ENCODE results near the gene CCDC183. TPM values are rescaled to one million over a fixed set of nuclear protein-coding genes. Genes with fewer than 3 reads are reported as not detected.

CCDC183 gene
- total and polyA plus RNA-seq, 8 donors, result 2.4 to 10.7 (median 3.1) TPM

- Histone ChIP-seq H3K4me1 (peaks cover 30 to 31% (median 31%) of the 10 kb centered on the region in 3 donors), H3K4me3 (no peak overlapping the region), H3K27ac (peak overlapping the region; percentile 46 to 76 (median 58)), H3K36me3 (peaks cover 0 to 18% (median 9%) of the 10 kb centered on the region in 3 donors), H3K9me3 (no peaks in the 10 kb centered on the region), H3K27me3 (no peaks in the 10 kb centered on the region)
- no peak for ATAC-seq
- peak in 5 of 6 donors; percentile 35 to 83 (median 64) for DNase-seq
- FAIRE-seq, result no peak
- intact Hi-C loops (cut with DNase I), result no loop called here
- 72 to 76% methylated on average over 18 to 19 of the region's 19 CpGs for WGBS, 2 donors
- no peak for TF ChIP-seq CTCF (IDR thresholded peaks at IDR 0.05)
These were observed 61.0 kb downstream of the CCDC183 start for GRCh38 chr9:136857166-136857565.

Small RNA genes within 50 kb of the gene (microRNA-seq; reads per million reads assigned to microRNA genes)
- gene MIR4292 (0 reads per million in 2 donors), gene MIR6722 (0 reads per million in 2 donors)

Other genes starting within 250 kb of the CCDC183 start
- 10 to 100 TPM in 5 of 6 donors, 1 to 10 TPM in 1; 8.6 to 21.2 (median 13.1) TPM for gene EGFL7, start 133.4 kb upstream of the CCDC183 start, total RNA-seq
- gene EGFL7, start 133.4 kb upstream of the CCDC183 start, polyA plus RNA-seq, result 100 to 1,000 TPM; 111 to 134 TPM
- gene AGPAT2, start 108.9 kb upstream of the CCDC183 start, total RNA-seq, result 100 to 1,000 TPM in 1 of 6 donors, 10 to 100 TPM in 5; 57.0 to 105 (median 69.5) TPM
- 100 to 1,000 TPM in 1 of 2 donors, 10 to 100 TPM in 1; 94.2 to 158 TPM for gene AGPAT2, start 108.9 kb upstream of the CCDC183 start, polyA plus RNA-seq
- 1 to 10 TPM; 4.3 to 7.5 (median 5.8) TPM for gene DIPK1B, start 83.8 kb upstream of the CCDC183 start, total RNA-seq
- 10 to 100 TPM; 13.2 to 32.3 TPM for gene DIPK1B, start 83.8 kb upstream of the CCDC183 start, polyA plus RNA-seq
- 1 to 10 TPM in 4 of 6 donors, under 1 TPM in 2; 0.16 to 1.7 (median 1.4) TPM for gene LCN10, start 53.4 kb upstream of the CCDC183 start, total RNA-seq
- 10 to 100 TPM; 12.4 to 54.0 TPM for gene LCN10, start 53.4 kb upstream of the CCDC183 start, polyA plus RNA-seq
- gene LCN6, start 47.8 kb upstream of the CCDC183 start, total RNA-seq, result 1 to 10 TPM in 4 of 6 donors, not detected in 2; 1.1 to 5.2 (median 3.2) TPM
- 10 to 100 TPM; 13.0 to 25.6 TPM for gene LCN6, start 47.8 kb upstream of the CCDC183 start, polyA plus RNA-seq
- not detected for gene LCN8, start 38.1 kb upstream of the CCDC183 start, total RNA-seq
- not detected for gene LCN8, start 38.1 kb upstream of the CCDC183 start, polyA plus RNA-seq
- gene LCN15, start 31.8 kb upstream of the CCDC183 start, total RNA-seq, result not detected
- gene LCN15, start 31.8 kb upstream of the CCDC183 start, polyA plus RNA-seq, result not detected
- gene TMEM141, start 5.0 kb upstream of the CCDC183 start, total RNA-seq, result 10 to 100 TPM; 29.2 to 53.1 (median 34.2) TPM
- gene TMEM141, start 5.0 kb upstream of the CCDC183 start, polyA plus RNA-seq, result 100 to 1,000 TPM in 1 of 2 donors, 10 to 100 TPM in 1; 84.5 to 104 TPM
- gene RABL6, start 11.6 kb downstream of the CCDC183 start, total RNA-seq, result 10 to 100 TPM; 50.7 to 76.5 (median 60.4) TPM
- gene RABL6, start 11.6 kb downstream of the CCDC183 start, polyA plus RNA-seq, result 100 to 1,000 TPM in 1 of 2 donors, 10 to 100 TPM in 1; 98.0 to 119 TPM
- 1 to 10 TPM; 2.9 to 5.5 (median 4.2) TPM for gene AJM1, start 46.1 kb downstream of the CCDC183 start, total RNA-seq
- 10 to 100 TPM in 1 of 2 donors, 1 to 10 TPM in 1; 9.0 to 11.7 TPM for gene AJM1, start 46.1 kb downstream of the CCDC183 start, polyA plus RNA-seq
- gene PHPT1, start 53.1 kb downstream of the CCDC183 start, total RNA-seq, result 10 to 100 TPM; 75.2 to 95.5 (median 79.0) TPM
- 100 to 1,000 TPM; 180 to 189 TPM for gene PHPT1, start 53.1 kb downstream of the CCDC183 start, polyA plus RNA-seq
- 10 to 100 TPM in 1 of 6 donors, 1 to 10 TPM in 5; 3.0 to 13.3 (median 4.8) TPM for gene MAMDC4, start 56.0 kb downstream of the CCDC183 start, total RNA-seq
- 10 to 100 TPM; 28.7 to 38.6 TPM for gene MAMDC4, start 56.0 kb downstream of the CCDC183 start, polyA plus RNA-seq
- gene EDF1, start 70.0 kb downstream of the CCDC183 start, total RNA-seq, result 100 to 1,000 TPM; 230 to 422 (median 268) TPM
- 100 to 1,000 TPM; 443 to 612 TPM for gene EDF1, start 70.0 kb downstream of the CCDC183 start, polyA plus RNA-seq
- gene TRAF2, start 90.2 kb downstream of the CCDC183 start, total RNA-seq, result 10 to 100 TPM in 1 of 6 donors, 1 to 10 TPM in 5; 4.8 to 13.4 (median 6.9) TPM
- gene TRAF2, start 90.2 kb downstream of the CCDC183 start, polyA plus RNA-seq, result 10 to 100 TPM; 14.4 TPM
- gene FBXW5, start 148.4 kb downstream of the CCDC183 start, total RNA-seq, result 10 to 100 TPM; 56.2 to 80.2 (median 60.4) TPM
- 100 to 1,000 TPM; 112 to 117 TPM for gene FBXW5, start 148.4 kb downstream of the CCDC183 start, polyA plus RNA-seq
- 1 to 10 TPM in 1 of 6 donors, under 1 TPM in 4, not detected in 1; 0.24 to 1.2 (median 0.43) TPM for gene C8G, start 148.9 kb downstream of the CCDC183 start, total RNA-seq
- gene C8G, start 148.9 kb downstream of the CCDC183 start, polyA plus RNA-seq, result 1 to 10 TPM in 1 of 2 donors, under 1 TPM in 1; 0.84 to 5.0 TPM
- gene LCN12, start 155.9 kb downstream of the CCDC183 start, total RNA-seq, result 1 to 10 TPM in 5 of 6 donors, under 1 TPM in 1; 0.57 to 7.6 (median 3.0) TPM
- 10 to 100 TPM in 1 of 2 donors, 1 to 10 TPM in 1; 9.0 to 16.5 TPM for gene LCN12, start 155.9 kb downstream of the CCDC183 start, polyA plus RNA-seq
- gene PTGDS, start 181.2 kb downstream of the CCDC183 start, total RNA-seq, result 10 to 100 TPM in 4 of 6 donors, 1 to 10 TPM in 2; 5.7 to 42.7 (median 25.8) TPM
- gene PTGDS, start 181.2 kb downstream of the CCDC183 start, polyA plus RNA-seq, result 10 to 100 TPM; 35.0 to 49.1 TPM
- under 1 TPM in 3 of 6 donors, not detected in 3; 0.12 to 0.17 (median 0.14) TPM for gene LCNL1, start 186.7 kb downstream of the CCDC183 start, total RNA-seq
- under 1 TPM; 0.23 to 0.38 TPM for gene LCNL1, start 186.7 kb downstream of the CCDC183 start, polyA plus RNA-seq
- 10 to 100 TPM; 16.0 to 23.5 (median 20.0) TPM for gene PAXX, start 196.1 kb downstream of the CCDC183 start, total RNA-seq
- 100 to 1,000 TPM; 184 to 222 TPM for gene PAXX, start 196.1 kb downstream of the CCDC183 start, polyA plus RNA-seq
- under 1 TPM in 5 of 6 donors, not detected in 1; 0.24 to 0.44 (median 0.38) TPM for gene CLIC3, start 200.2 kb downstream of the CCDC183 start, total RNA-seq
- gene CLIC3, start 200.2 kb downstream of the CCDC183 start, polyA plus RNA-seq, result 1 to 10 TPM; 1.1 to 1.3 TPM
- gene ABCA2, start 231.9 kb downstream of the CCDC183 start, total RNA-seq, result 10 to 100 TPM; 16.2 to 32.6 (median 25.4) TPM
- 10 to 100 TPM; 70.4 to 80.0 TPM for gene ABCA2, start 231.9 kb downstream of the CCDC183 start, polyA plus RNA-seq
- under 1 TPM in 2 of 6 donors, not detected in 4; 0.18 to 0.19 TPM for gene FUT7, start 235.8 kb downstream of the CCDC183 start, total RNA-seq
- gene FUT7, start 235.8 kb downstream of the CCDC183 start, polyA plus RNA-seq, result under 1 TPM in 1 of 2 donors, not detected in 1; 0.12 TPM
- gene NPDC1, start 249.8 kb downstream of the CCDC183 start, total RNA-seq, result 10 to 100 TPM; 31.5 to 70.9 (median 36.8) TPM
- gene NPDC1, start 249.8 kb downstream of the CCDC183 start, polyA plus RNA-seq, result 100 to 1,000 TPM; 183 to 328 TPM

Measured in pancreas (tissue), 10 donors.